Pancreas (tissue), 10 donors: ENCODE results near the gene EPHA1. TPM values are rescaled to one million over a fixed set of nuclear protein-coding genes. Genes with fewer than 3 reads are reported as not detected.

Experiments used
- ATAC-seq, 4 donors: fragments of 200-7000 bp; cut with Tn5 transposase; one replicate each; pipeline versions ENCODE4 v1.8.0 to v1.9.1; 2020; ENCODE audit warnings: mild to moderate bottlenecking in 4 of 4, moderate library complexity in 4 of 4
- DNase-seq, 6 donors: peaks; one replicate each; pipeline ENCODE4 v3.0.0-alpha.2; 2020
- FAIRE-seq: peaks from 2 replicates; lab custom pipeline; 2012; peaks lifted over from hg19 to GRCh38; lab: Jason Lieb, UNC
- H3K27ac ChIP-seq, 4 donors: fragments of 200-600 bp; sonication (generic); 1 replicate in 3 of 4; 2 replicates in 1 of 4; pipeline versions ENCODE4 v1.5.0 to v1.8.0; 2020
- H3K27me3 ChIP-seq, 4 donors: fragments of 200-600 bp; one replicate each; pipeline ENCODE4 v1.8.0; 2021
- H3K36me3 ChIP-seq, 3 donors: fragments of 200-600 bp; sonication (generic) in 1 of 3; one replicate each; pipeline versions ENCODE4 v1.5.0 to v1.8.0; 2020 to 2021
- H3K4me1 ChIP-seq, 3 donors: fragments of 200-600 bp; one replicate each; pipeline ENCODE4 v1.8.0; 2021
- H3K4me3 ChIP-seq, 4 donors: fragments of 200-600 bp; sonication (generic) in 2 of 4; one replicate each; pipeline versions ENCODE4 v1.5.0 to v1.8.0; 2020 to 2021
- H3K9me3 ChIP-seq, 4 donors: fragments of 200-600 bp; one replicate each; pipeline ENCODE4 v1.8.0; 2021
- WGBS, 2 donors: extraction: QIAGEN DNeasy Blood & Tissue Kit; methylation state at CpG; one replicate each; pipeline ENCODE4 v1.1.7; 2013; 5-methylcytosine and 5-hydroxymethylcytosine counted together
- intact Hi-C, 3 donors: fragments of 100-400 bp; cut with DNase I; formaldehyde crosslinking; loops; one replicate each; pipeline versions ENCODE4 v1.11.1 to v1.14.2; 2022
- polyA plus RNA-seq, 2 donors: library from polyadenylated mRNA; stranded (reverse); fragments of 200-250 nt; gene quantifications; one replicate each; pipeline ENCODE4 v1.2.3, GENCODE V29; 2013
- total RNA-seq, 6 donors: library from RNA; stranded (reverse); fragmentation: NEBNext Ultra II Directional in 4 of 6; extraction: Animal tissue kit (Norgen Biotek cat#: 25700) in 4 of 6; gene quantifications; one replicate each; pipeline versions ENCODE4 v1.2.1 to v1.2.4, GENCODE V29; 2021 to 2023
- TF ChIP-seq, protein P1 (sequence below), 4 donors: fragments of 200-600 bp; sonication (generic) in 3 of 4; IDR thresholded peaks; one replicate each; pipeline versions ENCODE4 v1.5.0 to v1.8.0; 2021; ENCODE audit warnings: antibody characterized with exemption in 4 of 4
- donor health status: healthy with polysubstance abuse.
- donor health status: DM: no; HTN: no; CAD: no; lungs with moderate emphysema.
- donor health status: DM: no; HTN: no; CAD: no.
- donor health status: control.
- donor health status: control.
- donor health status: Bipolar disorder and iron deficiency.
- donor health status: DM: yes; HTN: yes; CAD: no.
- donor health status: DM: no; HTN: no; CAD: no.
- donor health status: DM: no; HTN: no; CAD: no.
- donor health status: DM: yes; HTN: yes; CAD: no.

EPHA1 gene
- total and polyA plus RNA-seq, 8 donors, result 5.3 to 14.2 (median 7.8) TPM

DNA sequence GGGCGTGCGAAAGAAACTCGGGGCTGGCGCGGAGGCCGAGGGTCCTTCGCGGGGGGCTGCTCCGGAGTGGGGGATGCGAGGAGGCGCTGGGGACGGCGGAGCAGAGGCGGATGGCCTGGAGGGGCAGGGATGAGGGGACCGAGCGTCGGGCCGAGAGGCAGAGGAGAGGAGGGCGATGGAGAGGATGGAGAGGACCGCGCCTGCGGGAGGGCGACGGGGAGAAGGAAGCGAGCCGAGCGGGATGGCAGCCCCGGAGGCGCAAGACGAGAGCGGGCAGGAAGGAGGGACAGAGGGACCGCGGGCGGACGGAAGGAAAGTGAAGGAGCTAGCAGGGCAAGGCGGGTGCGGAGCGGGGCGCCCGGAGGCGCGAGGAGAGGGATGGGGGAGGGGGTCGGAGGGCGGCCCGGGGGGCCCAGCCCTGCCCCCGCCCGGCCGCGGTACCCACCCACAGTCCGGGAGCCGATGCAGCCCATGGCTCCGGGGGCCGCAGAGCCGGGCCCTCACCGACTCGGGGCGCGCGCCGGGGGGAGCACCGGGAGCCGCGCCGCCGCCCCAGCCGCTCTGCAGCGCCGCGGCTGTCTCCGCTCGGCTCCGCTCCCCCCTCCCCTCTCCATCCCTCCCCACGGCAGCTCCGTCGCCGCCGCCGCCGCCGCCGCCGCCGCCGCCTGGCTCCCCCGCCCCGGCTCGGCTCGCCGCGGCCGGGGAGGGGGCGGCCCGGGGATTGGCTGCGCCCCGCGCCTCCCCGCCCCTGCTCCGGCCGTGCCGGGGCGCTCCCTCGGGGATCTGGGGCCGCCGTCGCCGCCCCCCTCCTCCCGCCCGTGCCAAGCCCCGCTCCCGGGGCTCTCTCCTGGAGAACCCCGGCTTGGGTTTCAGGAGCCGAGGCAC lies 46.3 kb downstream of the EPHA1 start, which contains the start of gene FAM131B:
Gene FAM131B, minus strand, starts transcription at position 583 of the 885 bp plus-strand sequence. Its CDS starts 110 bp downstream, at position 473.
- FAIRE-seq (no peak), ATAC-seq (peak; percentile 31 to 62 (median 46)), DNase-seq (peak in 1 of 6 donors; percentile 66)
- Histone ChIP-seq H3K27me3 (peaks cover 0 to 11% (median 3%) of the 10 kb centered on the region in 4 donors), H3K27ac (no peak within 1 kb of the TSS), H3K4me1 (no peaks in the 10 kb centered on the region), H3K4me3 (peak within 1 kb of the TSS; percentile 26 to 59 (median 38)), H3K9me3 (no peaks in the 10 kb centered on the region), H3K36me3 (no peaks in the 10 kb centered on the region)
- WGBS, 2 donors, result 1 to 2% methylated on average over 42 to 112 of the region's 112 CpGs
- TF ChIP-seq, protein P1, sequence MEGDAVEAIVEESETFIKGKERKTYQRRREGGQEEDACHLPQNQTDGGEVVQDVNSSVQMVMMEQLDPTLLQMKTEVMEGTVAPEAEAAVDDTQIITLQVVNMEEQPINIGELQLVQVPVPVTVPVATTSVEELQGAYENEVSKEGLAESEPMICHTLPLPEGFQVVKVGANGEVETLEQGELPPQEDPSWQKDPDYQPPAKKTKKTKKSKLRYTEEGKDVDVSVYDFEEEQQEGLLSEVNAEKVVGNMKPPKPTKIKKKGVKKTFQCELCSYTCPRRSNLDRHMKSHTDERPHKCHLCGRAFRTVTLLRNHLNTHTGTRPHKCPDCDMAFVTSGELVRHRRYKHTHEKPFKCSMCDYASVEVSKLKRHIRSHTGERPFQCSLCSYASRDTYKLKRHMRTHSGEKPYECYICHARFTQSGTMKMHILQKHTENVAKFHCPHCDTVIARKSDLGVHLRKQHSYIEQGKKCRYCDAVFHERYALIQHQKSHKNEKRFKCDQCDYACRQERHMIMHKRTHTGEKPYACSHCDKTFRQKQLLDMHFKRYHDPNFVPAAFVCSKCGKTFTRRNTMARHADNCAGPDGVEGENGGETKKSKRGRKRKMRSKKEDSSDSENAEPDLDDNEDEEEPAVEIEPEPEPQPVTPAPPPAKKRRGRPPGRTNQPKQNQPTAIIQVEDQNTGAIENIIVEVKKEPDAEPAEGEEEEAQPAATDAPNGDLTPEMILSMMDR (IDR thresholded peaks at IDR 0.05), result no peak
- intact Hi-C loops, result no loop called here

GRCh38 chr7:143361552-143362130 lies 47.0 kb downstream of the EPHA1 start:
- peaks cover 0 to 11% (median 3%) of the 10 kb centered on the region in 4 donors for H3K27me3 ChIP-seq
- no peak for FAIRE-seq
- peak in 2 of 4 donors; percentile 11 to 23 for ATAC-seq
- no peak for DNase-seq
- no peaks in the 10 kb centered on the region for H3K36me3 ChIP-seq
- intact Hi-C loops, result no loop called here
- H3K4me3 ChIP-seq, result peak overlapping the region; percentile 26 to 59 (median 38)
- H3K27ac ChIP-seq, result no peak overlapping the region
- 2 to 6% methylated on average over 32 to 46 of the region's 46 CpGs for WGBS, 2 donors
- no peaks in the 10 kb centered on the region for H3K4me1 ChIP-seq
- no peaks in the 10 kb centered on the region for H3K9me3 ChIP-seq
- TF ChIP-seq, protein P1 (IDR thresholded peaks at IDR 0.05), result no peak

DNA sequence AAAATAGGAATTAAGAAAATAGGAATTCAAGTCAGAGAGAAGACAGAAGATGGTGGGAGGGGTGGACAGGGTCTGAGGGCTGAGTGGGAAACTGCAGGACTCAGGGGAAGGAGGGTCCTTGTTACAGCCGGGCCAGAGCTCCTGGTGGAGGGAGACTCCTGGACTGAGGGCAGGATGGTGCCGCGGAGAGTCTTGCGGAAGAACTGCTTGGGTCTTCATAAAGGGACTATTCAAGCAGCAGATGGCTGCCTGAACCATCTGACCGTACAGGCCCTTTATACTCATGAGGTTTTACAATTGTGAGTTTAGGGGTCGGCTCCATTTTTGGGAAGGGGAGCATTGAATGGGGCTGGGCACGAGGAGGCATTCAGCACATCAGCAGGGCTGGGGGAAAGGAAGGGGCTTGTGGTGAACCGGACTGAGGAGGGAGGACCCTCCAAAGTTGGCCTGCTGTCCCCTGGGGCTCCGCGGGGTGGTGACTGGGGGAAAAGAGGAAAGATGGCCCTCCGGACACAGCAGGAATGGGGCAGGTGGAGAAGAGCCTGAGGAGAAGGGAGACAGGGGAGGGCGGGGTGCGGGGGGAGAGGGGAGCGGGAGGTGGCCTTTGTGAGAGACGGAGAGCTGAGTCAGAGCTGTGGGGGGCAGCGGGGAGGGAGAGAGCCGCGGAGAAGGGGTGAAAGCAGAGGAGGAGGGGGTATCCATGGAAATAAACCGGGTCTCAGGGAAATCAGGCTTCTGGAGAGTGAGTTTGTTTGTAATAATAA lies 47.7 kb downstream of the EPHA1 start:
- DNase-seq (no peak), ATAC-seq (no peak), FAIRE-seq (no peak)
- H3K4me1 ChIP-seq, result no peaks in the 10 kb centered on the region
- 40% methylated on average over 16 to 19 of the region's 19 CpGs for WGBS, 2 donors
- no peak overlapping the region for H3K4me3 ChIP-seq
- H3K9me3 ChIP-seq, result no peaks in the 10 kb centered on the region
- TF ChIP-seq, protein P1 (IDR thresholded peaks at IDR 0.05), result no peak
- H3K36me3 ChIP-seq, result no peaks in the 10 kb centered on the region
- H3K27ac ChIP-seq, result no peak overlapping the region
- intact Hi-C loops, result no loop called here
- peaks cover 0 to 11% (median 3%) of the 10 kb centered on the region in 4 donors for H3K27me3 ChIP-seq

DNA sequence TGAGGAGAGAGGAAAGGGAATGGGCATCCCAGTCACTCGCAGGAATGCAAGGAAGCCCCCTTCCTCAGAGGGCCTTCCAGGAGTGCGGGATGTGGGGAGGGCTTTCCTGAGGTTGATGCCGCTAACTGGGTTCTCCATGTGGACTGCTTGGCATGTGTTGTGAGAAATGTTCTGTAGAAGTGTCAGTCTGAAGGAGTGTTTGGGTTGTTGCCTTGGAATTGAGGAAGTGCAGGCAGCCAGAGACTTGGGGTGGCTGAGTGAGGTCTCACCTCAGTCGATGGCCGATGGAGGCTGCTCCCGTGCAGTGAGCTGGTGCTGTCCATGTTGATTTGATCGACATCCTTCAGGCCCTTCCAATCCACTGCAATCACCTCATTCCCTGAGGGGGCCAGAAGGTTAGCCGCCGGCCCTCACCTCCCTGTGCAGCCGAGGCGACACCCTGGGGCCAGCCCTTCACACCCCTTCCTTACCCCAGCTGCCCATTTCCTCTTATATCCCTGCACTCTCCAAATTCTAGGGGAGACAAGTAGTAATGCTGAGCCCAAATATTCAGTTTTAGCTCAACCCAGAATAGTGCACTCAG lies 48.8 kb downstream of the EPHA1 start:
- FAIRE-seq, result no peak
- DNase-seq, result no peak
- Histone ChIP-seq H3K27me3 (peaks cover 0 to 11% (median 3%) of the 10 kb centered on the region in 4 donors), H3K27ac (no peak overlapping the region), H3K36me3 (no peaks in the 10 kb centered on the region), H3K4me1 (no peaks in the 10 kb centered on the region), H3K4me3 (no peak overlapping the region), H3K9me3 (no peaks in the 10 kb centered on the region)
- ATAC-seq, result no peak
- TF ChIP-seq, protein P1 (IDR thresholded peaks at IDR 0.05), result no peak
- intact Hi-C loops, result no loop called here
- 67 to 79% methylated on average over 11 of the region's 11 CpGs for WGBS, 2 donors
